Naive thymus-derived CD4-positive, alpha-beta T cell (primary cell): ENCODE measurements around the gene NTNG1. TPM values are rescaled to one million over a fixed set of nuclear protein-coding genes. Genes with fewer than 3 reads are reported as not detected.

Experiments
- ATAC-seq: fragments of 150-1000 bp; cut with Tn5 transposase; 2 replicates; pipeline ENCODE4 v1.10.0; 2021; ENCODE audit warnings: mild to moderate bottlenecking, moderate library complexity
- CTCF ChIA-PET: fragments of 350-600 bp; sonication (Branson Sonifier 250); formaldehyde crosslinking; loops from one replicate; lab custom pipeline; 2021; ENCODE audit warnings: antibody characterized with exemption; lab: Charles Lee
- POLR2A ChIA-PET: fragments of 350-600 bp; sonication (Branson Sonifier 250); formaldehyde crosslinking; loops from one replicate; lab custom pipeline; 2021; ENCODE audit warnings: antibody characterized with exemption, inconsistent platforms; lab: Charles Lee
- DNase-seq, 9 donors: peaks; one replicate each; pipeline versions ENCODE4 v3.0.0 to v3.0.0-alpha.2; 2020 to 2022; ENCODE audit warnings: mixed read lengths in 1 of 9
- H3K27ac ChIP-seq: one replicate; pipeline ENCODE4 v1.7.0; 2013; ENCODE audit warnings: mild to moderate bottlenecking, low read depth, low read length, moderate library complexity
- H3K27me3 ChIP-seq, 2 donors: one replicate each; pipeline ENCODE4 v1.7.0; 2013; ENCODE audit warnings: low read length in 2 of 2, mild to moderate bottlenecking in 2 of 2, moderate library complexity in 2 of 2; ENCODE audit not compliant: control insufficient read depth in 2 of 2, insufficient read depth in 2 of 2
- H3K36me3 ChIP-seq, 3 experiments: 1 replicate in 2 of 3; 2 replicates in 1 of 3; pipeline ENCODE4 v1.7.0; 2013; ENCODE audit warnings: low read length in 3 of 3, mild to moderate bottlenecking in 3 of 3, moderate library complexity in 1 of 3; ENCODE audit not compliant: insufficient read depth in 3 of 3, control insufficient read depth in 2 of 3
- H3K4me1 ChIP-seq, 2 donors: one replicate each; pipeline ENCODE4 v1.7.0; 2013; ENCODE audit warnings: low read length in 2 of 2, mild to moderate bottlenecking in 2 of 2, moderate library complexity in 1 of 2; ENCODE audit not compliant: control insufficient read depth in 2 of 2, insufficient read depth in 2 of 2
- H3K4me3 ChIP-seq: 2 replicates; pipeline ENCODE4 v1.7.0; 2013; ENCODE audit warnings: mild to moderate bottlenecking, low read length
- H3K9me3 ChIP-seq, 3 experiments: 1 replicate in 2 of 3; 2 replicates in 1 of 3; pipeline ENCODE4 v1.7.0; 2013; ENCODE audit warnings: low read length in 3 of 3; ENCODE audit not compliant: control insufficient read depth in 2 of 3
- H3K27ac Mint-ChIP-seq, 9 donors: one replicate each; pipeline ENCODE4 v1.8.0; 2020 to 2022; ENCODE audit warnings: mixed read lengths in 9 of 9, mild to moderate bottlenecking in 8 of 9, moderate library complexity in 5 of 9, inconsistent platforms in 2 of 9
- H3K27me3 Mint-ChIP-seq, 5 donors: one replicate each; pipeline ENCODE4 v1.8.0; 2021 to 2022; ENCODE audit warnings: mixed read lengths in 5 of 5, mild to moderate bottlenecking in 1 of 5
- H3K36me3 Mint-ChIP-seq, 5 donors: one replicate each; pipeline ENCODE4 v1.8.0; 2020 to 2022; ENCODE audit warnings: mixed read lengths in 5 of 5, mild to moderate bottlenecking in 3 of 5, inconsistent platforms in 1 of 5
- H3K4me1 Mint-ChIP-seq, 7 donors: one replicate each; pipeline ENCODE4 v1.8.0; 2020 to 2022; ENCODE audit warnings: mixed read lengths in 7 of 7, mild to moderate bottlenecking in 3 of 7, inconsistent platforms in 1 of 7
- H3K4me3 Mint-ChIP-seq, 10 donors: one replicate each; pipeline ENCODE4 v1.8.0; 2020 to 2022; ENCODE audit warnings: mild to moderate bottlenecking in 10 of 10, mixed read lengths in 10 of 10, moderate library complexity in 6 of 10, inconsistent platforms in 2 of 10
- H3K9me3 Mint-ChIP-seq, 11 donors: one replicate each; pipeline ENCODE4 v1.8.0; 2020 to 2022; ENCODE audit warnings: mixed read lengths in 11 of 11, mild to moderate bottlenecking in 4 of 11, inconsistent platforms in 1 of 11, moderate library complexity in 1 of 11
- intact Hi-C, 2 donors: fragments of 100-400 bp; cut with micrococcal nuclease; formaldehyde crosslinking; loops; one replicate each; pipeline ENCODE4 v1.15.1; 2023
- polyA plus RNA-seq, 2 donors: library from polyadenylated mRNA; unstranded; fragments of 300-500 nt; fragmentation: Illumina TruSeq; gene quantifications; one replicate each; pipeline ENCODE4 v1.2.3, GENCODE V29; 2021
- total RNA-seq, 6 experiments: library from RNA in 5 of 6; stranded (reverse) in 5 of 6; gene quantifications; 1 replicate in 5 of 6; 2 replicates in 1 of 6; pipeline ENCODE4 v1.2.3 and lab custom pipeline; 2021 to 2026

Gene NTNG1
- total and polyA plus RNA-seq, 7 experiments from 2014 or later: not detected

GRCh38 chr1:107246775-107247345, 106.0 kb downstream of the NTNG1 start:
- no peaks in the 10 kb centered on the region for H3K36me3 Mint-ChIP-seq
- POLR2A ChIA-PET: no interaction called here
- intact Hi-C loops: no loop called here
- H3K27ac Mint-ChIP-seq: no peak overlapping the region
- ATAC-seq: no peak
- Histone ChIP-seq H3K9me3 (no peaks in the 10 kb centered on the region), H3K4me3 (no peak overlapping the region), H3K4me1 (no peaks in the 10 kb centered on the region), H3K36me3 (no peaks in the 10 kb centered on the region), H3K27ac (no peak overlapping the region), H3K27me3 (no peaks in the 10 kb centered on the region)
- peaks cover 0 to 15% (median 8%) of the 10 kb centered on the region in 5 donors for H3K27me3 Mint-ChIP-seq
- H3K9me3 Mint-ChIP-seq: peaks cover 0 to 13% (median 0%) of the 10 kb centered on the region in 11 donors
- CTCF ChIA-PET: no interaction called here
- no peak for DNase-seq
- H3K4me3 Mint-ChIP-seq: no peak overlapping the region
- H3K4me1 Mint-ChIP-seq: peaks cover 0 to 7% (median 0%) of the 10 kb centered on the region in 7 donors

- Histone ChIP-seq H3K4me1 (no peaks in the 10 kb centered on the region), H3K4me3 (no peak overlapping the region), H3K9me3 (no peaks in the 10 kb centered on the region), H3K36me3 (no peaks in the 10 kb centered on the region), H3K27ac (no peak overlapping the region), H3K27me3 (no peaks in the 10 kb centered on the region)
- ChIA-PET CTCF (no interaction called here), POLR2A (no interaction called here)
- no peaks in the 10 kb centered on the region for H3K36me3 Mint-ChIP-seq
- ATAC-seq: no peak
- H3K4me1 Mint-ChIP-seq: peaks cover 0 to 7% (median 0%) of the 10 kb centered on the region in 7 donors
- H3K4me3 Mint-ChIP-seq: no peak overlapping the region
- intact Hi-C loops: no loop called here
- H3K27ac Mint-ChIP-seq: no peak overlapping the region
- peaks cover 0 to 15% (median 8%) of the 10 kb centered on the region in 5 donors for H3K27me3 Mint-ChIP-seq
- no peak for DNase-seq
- H3K9me3 Mint-ChIP-seq: peaks cover 0 to 13% (median 0%) of the 10 kb centered on the region in 11 donors
Observed at GRCh38 chr1:107247679-107248078, 106.8 kb downstream of the NTNG1 start.

- intact Hi-C loops: no loop called here
- no peaks in the 10 kb centered on the region for H3K27me3 ChIP-seq
- H3K9me3 ChIP-seq: no peaks in the 10 kb centered on the region
- peaks cover 0 to 7% (median 0%) of the 10 kb centered on the region in 11 donors for H3K9me3 Mint-ChIP-seq
- no peak overlapping the region for H3K4me3 Mint-ChIP-seq
- no peak overlapping the region for H3K4me3 ChIP-seq
- no peak overlapping the region for H3K27ac ChIP-seq
- DNase-seq (no peak), ATAC-seq (no peak)
- no peak overlapping the region for H3K27ac Mint-ChIP-seq
- H3K4me1 Mint-ChIP-seq: peaks cover 0 to 7% (median 0%) of the 10 kb centered on the region in 7 donors
- H3K27me3 Mint-ChIP-seq: peaks cover 0 to 10% (median 0%) of the 10 kb centered on the region in 5 donors
- H3K36me3 ChIP-seq: no peaks in the 10 kb centered on the region
- no peaks in the 10 kb centered on the region for H3K4me1 ChIP-seq
- ChIA-PET POLR2A (no interaction called here), CTCF (no interaction called here)
- no peaks in the 10 kb centered on the region for H3K36me3 Mint-ChIP-seq
Observed at GRCh38 chr1:107250169-107250568, 109.3 kb downstream of the NTNG1 start.

GRCh38 chr1:107251083-107251482, 110.2 kb downstream of the NTNG1 start:
- DNase-seq: no peak
- intact Hi-C loops: no loop called here

GRCh38 chr1:107251839-107252238, 111.0 kb downstream of the NTNG1 start:
- Mint-ChIP-seq H3K36me3 (no peaks in the 10 kb centered on the region), H3K9me3 (peaks cover 0 to 10% (median 0%) of the 10 kb centered on the region in 11 donors), H3K27me3 (peaks cover 0 to 11% (median 0%) of the 10 kb centered on the region in 5 donors), H3K4me1 (peaks cover 0 to 7% (median 0%) of the 10 kb centered on the region in 7 donors), H3K4me3 (no peak overlapping the region), H3K27ac (no peak overlapping the region)
- Histone ChIP-seq H3K9me3 (no peaks in the 10 kb centered on the region), H3K27me3 (no peaks in the 10 kb centered on the region), H3K4me3 (no peak overlapping the region), H3K36me3 (no peaks in the 10 kb centered on the region), H3K4me1 (no peaks in the 10 kb centered on the region), H3K27ac (no peak overlapping the region)
- CTCF ChIA-PET: no interaction called here
- POLR2A ChIA-PET: no interaction called here
- no peak for ATAC-seq
- intact Hi-C loops: no loop called here
- no peak for DNase-seq

More at GRCh38 chr1:107251083-107251482, 110.2 kb downstream of the NTNG1 start:
- ChIA-PET POLR2A (no interaction called here), CTCF (no interaction called here)
- no peak for ATAC-seq
- no peak overlapping the region for H3K27ac ChIP-seq
- Mint-ChIP-seq H3K9me3 (peaks cover 0 to 7% (median 0%) of the 10 kb centered on the region in 11 donors), H3K27me3 (peaks cover 0 to 11% (median 0%) of the 10 kb centered on the region in 5 donors), H3K36me3 (no peaks in the 10 kb centered on the region), H3K4me3 (no peak overlapping the region), H3K27ac (no peak overlapping the region), H3K4me1 (peaks cover 0 to 7% (median 0%) of the 10 kb centered on the region in 7 donors)
- no peak overlapping the region for H3K4me3 ChIP-seq
- no peaks in the 10 kb centered on the region for H3K4me1 ChIP-seq
- no peaks in the 10 kb centered on the region for H3K9me3 ChIP-seq
- no peaks in the 10 kb centered on the region for H3K27me3 ChIP-seq
- no peaks in the 10 kb centered on the region for H3K36me3 ChIP-seq

GRCh38 chr1:107252271-107252670, 111.4 kb downstream of the NTNG1 start:
- H3K9me3 ChIP-seq: no peaks in the 10 kb centered on the region
- no peaks in the 10 kb centered on the region for H3K36me3 ChIP-seq
- H3K4me1 Mint-ChIP-seq: peaks cover 0 to 7% (median 0%) of the 10 kb centered on the region in 7 donors
- H3K27ac ChIP-seq: no peak overlapping the region
- peaks cover 0 to 11% (median 0%) of the 10 kb centered on the region in 5 donors for H3K27me3 Mint-ChIP-seq
- no peak overlapping the region for H3K4me3 Mint-ChIP-seq
- ChIA-PET CTCF (no interaction called here), POLR2A (no interaction called here)
- H3K4me3 ChIP-seq: no peak overlapping the region
- ATAC-seq (no peak), DNase-seq (no peak)
- intact Hi-C loops: no loop called here
- H3K9me3 Mint-ChIP-seq: peaks cover 0 to 10% (median 0%) of the 10 kb centered on the region in 11 donors
- no peaks in the 10 kb centered on the region for H3K36me3 Mint-ChIP-seq
- no peaks in the 10 kb centered on the region for H3K4me1 ChIP-seq
- H3K27ac Mint-ChIP-seq: no peak overlapping the region
- H3K27me3 ChIP-seq: no peaks in the 10 kb centered on the region

- Histone ChIP-seq H3K36me3 (no peaks in the 10 kb centered on the region), H3K4me3 (no peak overlapping the region), H3K4me1 (no peaks in the 10 kb centered on the region), H3K27ac (no peak overlapping the region), H3K27me3 (no peaks in the 10 kb centered on the region), H3K9me3 (no peaks in the 10 kb centered on the region)
- no peak for ATAC-seq
- no peak for DNase-seq
- Mint-ChIP-seq H3K4me1 (peaks cover 0 to 7% (median 0%) of the 10 kb centered on the region in 7 donors), H3K36me3 (no peaks in the 10 kb centered on the region), H3K4me3 (no peak overlapping the region), H3K27ac (no peak overlapping the region), H3K9me3 (peaks cover 0 to 10% (median 0%) of the 10 kb centered on the region in 11 donors), H3K27me3 (peaks cover 0 to 11% (median 1%) of the 10 kb centered on the region in 5 donors)
- POLR2A ChIA-PET: no interaction called here
- intact Hi-C loops: no loop called here
- CTCF ChIA-PET: no interaction called here
Observed at GRCh38 chr1:107254306-107254705, 113.5 kb downstream of the NTNG1 start.
